MM.1S (cell line): ENCODE data around the gene CRNKL1.

Experiments used
- EZH2 ChIP-seq: fragments of 300-600 bp; sonication (generic); optimal IDR thresholded peaks from 2 replicates; pipeline ENCODE3; 2017; ENCODE audit warnings: low read depth, mild to moderate bottlenecking, antibody characterized with exemption, low read length, mixed read lengths
- EZH2phosphoT487 ChIP-seq: fragments of 300-600 bp; sonication (generic); IDR thresholded peaks from 2 replicates; pipeline ENCODE4 v1.6.1; 2018; ENCODE audit warnings: antibody characterized with exemption, low read length
- TF ChIP-seq, protein P1 (sequence below): fragments of 300-600 bp; sonication (generic); IDR thresholded peaks from 2 replicates; pipeline ENCODE4 v1.5.1; 2016; ENCODE audit warnings: antibody characterized with exemption, low read length, mixed read lengths

DNA sequence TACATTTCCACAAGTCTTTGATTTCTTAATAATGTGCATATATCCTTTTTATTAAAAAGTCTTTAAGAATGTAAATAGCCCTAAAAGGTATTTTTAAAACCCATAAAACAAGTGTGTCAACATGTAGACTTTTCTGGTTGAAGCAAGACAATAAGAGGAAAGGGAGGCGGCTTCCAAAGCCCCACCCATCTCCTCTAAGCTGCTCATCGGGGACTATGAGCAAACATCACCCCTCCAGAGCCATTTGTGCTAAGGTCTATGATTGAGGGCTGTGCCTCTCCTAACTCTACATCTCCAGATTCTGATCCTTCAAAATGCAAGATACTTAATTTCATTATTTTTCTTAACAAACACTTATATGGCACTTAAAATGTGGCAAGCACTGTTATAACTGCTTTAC lies 37.6 kb downstream of the CRNKL1 start:
- TF ChIP-seq, protein P1, sequence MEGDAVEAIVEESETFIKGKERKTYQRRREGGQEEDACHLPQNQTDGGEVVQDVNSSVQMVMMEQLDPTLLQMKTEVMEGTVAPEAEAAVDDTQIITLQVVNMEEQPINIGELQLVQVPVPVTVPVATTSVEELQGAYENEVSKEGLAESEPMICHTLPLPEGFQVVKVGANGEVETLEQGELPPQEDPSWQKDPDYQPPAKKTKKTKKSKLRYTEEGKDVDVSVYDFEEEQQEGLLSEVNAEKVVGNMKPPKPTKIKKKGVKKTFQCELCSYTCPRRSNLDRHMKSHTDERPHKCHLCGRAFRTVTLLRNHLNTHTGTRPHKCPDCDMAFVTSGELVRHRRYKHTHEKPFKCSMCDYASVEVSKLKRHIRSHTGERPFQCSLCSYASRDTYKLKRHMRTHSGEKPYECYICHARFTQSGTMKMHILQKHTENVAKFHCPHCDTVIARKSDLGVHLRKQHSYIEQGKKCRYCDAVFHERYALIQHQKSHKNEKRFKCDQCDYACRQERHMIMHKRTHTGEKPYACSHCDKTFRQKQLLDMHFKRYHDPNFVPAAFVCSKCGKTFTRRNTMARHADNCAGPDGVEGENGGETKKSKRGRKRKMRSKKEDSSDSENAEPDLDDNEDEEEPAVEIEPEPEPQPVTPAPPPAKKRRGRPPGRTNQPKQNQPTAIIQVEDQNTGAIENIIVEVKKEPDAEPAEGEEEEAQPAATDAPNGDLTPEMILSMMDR: no peak
- no peak for TF ChIP-seq EZH2
- TF ChIP-seq EZH2phosphoT487: no peak
